Mesodermal cell (in vitro differentiated cells): Measurements from ENCODE around the gene HIP1.
A peak's percentile ranks its signal among the peaks of the same experiment; 100 is the strongest.

Experiments used
- H3K27ac ChIP-seq: 2 replicates; pipeline ENCODE4 v1.7.0; 2013; ENCODE audit warnings: mild to moderate bottlenecking, low read depth, low read length, moderate library complexity; ENCODE audit not compliant: severe bottlenecking
- H3K36me3 ChIP-seq: 2 replicates; pipeline ENCODE4 v1.7.1; 2013; ENCODE audit warnings: mild to moderate bottlenecking, low read length, moderate library complexity; ENCODE audit not compliant: control insufficient read depth, insufficient read depth
- H3K4me1 ChIP-seq: one replicate; pipeline ENCODE4 v1.7.1; 2013; ENCODE audit warnings: mild to moderate bottlenecking, low read length; ENCODE audit not compliant: insufficient read depth, control insufficient read depth, poor library complexity, severe bottlenecking
- H3K4me3 ChIP-seq: 2 replicates; pipeline ENCODE4 v1.7.0; 2013; ENCODE audit warnings: low read length, control low read depth, mild to moderate bottlenecking; ENCODE audit not compliant: insufficient read depth, poor library complexity, severe bottlenecking; ENCODE audit errors: extremely low read depth
- H3K9me3 ChIP-seq: 2 replicates; pipeline ENCODE4 v1.7.1; 2013; ENCODE audit warnings: mild to moderate bottlenecking, low read length, moderate library complexity; ENCODE audit not compliant: control insufficient read depth
- WGBS, 2 experiments: methylation state at CpG; one replicate each; pipeline ENCODE4 v1.1.5; 2013; ENCODE audit warnings: missing lambda C conversion rate in 2 of 2; ENCODE audit not compliant: insufficient coverage in 2 of 2; 5-methylcytosine and 5-hydroxymethylcytosine counted together

HIP1 gene

GRCh38 chr7:75650681-75651080, 88.1 kb downstream of the HIP1 start:
- Histone ChIP-seq H3K36me3 (no peaks in the 10 kb centered on the region), H3K9me3 (no peaks in the 10 kb centered on the region), H3K4me3 (no peak overlapping the region), H3K4me1 (peaks cover 7% of the 10 kb centered on the region), H3K27ac (peak overlapping the region; percentile 33)
- 75 to 80% methylated on average over 5 to 6 of the region's 9 CpGs for WGBS, 2 experiments

DNA sequence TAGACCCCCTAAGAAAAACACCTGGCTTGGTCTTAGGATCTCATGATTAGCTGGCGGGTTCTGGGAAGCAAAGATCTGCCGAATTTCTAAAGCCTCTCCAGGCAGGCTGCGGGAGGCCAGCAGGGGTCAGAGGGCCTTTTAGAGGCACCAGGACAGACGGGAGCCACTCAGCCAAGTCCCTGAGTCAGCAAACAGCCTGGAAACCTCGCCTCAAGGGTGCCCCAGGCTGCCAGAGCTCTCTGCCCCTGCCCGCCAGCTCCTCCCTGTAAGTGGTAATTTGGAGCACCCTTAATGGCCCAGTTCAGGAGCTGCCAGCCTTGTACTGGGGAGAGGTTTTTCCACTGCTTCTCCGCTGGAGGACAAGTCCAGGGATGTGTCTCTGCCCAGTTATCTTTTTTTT, 88.7 kb downstream of the HIP1 start:
- H3K4me3 ChIP-seq, result no peak overlapping the region
- peaks cover 7% of the 10 kb centered on the region for H3K4me1 ChIP-seq
- 49 to 54% methylated on average over 6 of the region's 7 CpGs for WGBS, 2 experiments
- peak overlapping the region; percentile 36 for H3K27ac ChIP-seq
- H3K36me3 ChIP-seq, result no peaks in the 10 kb centered on the region
- no peaks in the 10 kb centered on the region for H3K9me3 ChIP-seq

DNA sequence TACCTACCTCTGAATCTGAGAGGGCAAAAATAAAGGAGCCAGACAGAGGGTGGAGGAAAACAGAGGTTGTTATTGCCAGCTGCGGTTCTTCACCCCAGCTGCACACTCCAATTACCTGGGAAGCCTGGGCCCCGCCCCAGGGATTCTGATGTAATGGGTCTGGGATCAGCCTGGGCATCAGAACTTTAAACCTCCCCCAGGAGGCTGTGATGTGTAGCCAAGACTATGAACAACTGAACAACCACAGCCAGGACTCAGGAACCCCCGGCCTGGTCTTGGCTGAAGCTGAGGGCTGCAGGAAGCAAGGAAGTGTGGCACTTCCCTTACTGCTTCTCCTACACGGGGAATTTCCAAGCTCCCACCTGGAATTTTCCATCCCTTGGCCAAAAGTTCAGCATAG, 89.3 kb downstream of the HIP1 start:
- H3K4me3 ChIP-seq, result no peak overlapping the region
- H3K4me1 ChIP-seq, result peaks cover 7% of the 10 kb centered on the region
- H3K36me3 ChIP-seq, result no peaks in the 10 kb centered on the region
- 60 to 74% methylated on average over 2 to 3 of the region's 4 CpGs for WGBS, 2 experiments
- H3K27ac ChIP-seq, result no peak overlapping the region
- no peaks in the 10 kb centered on the region for H3K9me3 ChIP-seq

DNA sequence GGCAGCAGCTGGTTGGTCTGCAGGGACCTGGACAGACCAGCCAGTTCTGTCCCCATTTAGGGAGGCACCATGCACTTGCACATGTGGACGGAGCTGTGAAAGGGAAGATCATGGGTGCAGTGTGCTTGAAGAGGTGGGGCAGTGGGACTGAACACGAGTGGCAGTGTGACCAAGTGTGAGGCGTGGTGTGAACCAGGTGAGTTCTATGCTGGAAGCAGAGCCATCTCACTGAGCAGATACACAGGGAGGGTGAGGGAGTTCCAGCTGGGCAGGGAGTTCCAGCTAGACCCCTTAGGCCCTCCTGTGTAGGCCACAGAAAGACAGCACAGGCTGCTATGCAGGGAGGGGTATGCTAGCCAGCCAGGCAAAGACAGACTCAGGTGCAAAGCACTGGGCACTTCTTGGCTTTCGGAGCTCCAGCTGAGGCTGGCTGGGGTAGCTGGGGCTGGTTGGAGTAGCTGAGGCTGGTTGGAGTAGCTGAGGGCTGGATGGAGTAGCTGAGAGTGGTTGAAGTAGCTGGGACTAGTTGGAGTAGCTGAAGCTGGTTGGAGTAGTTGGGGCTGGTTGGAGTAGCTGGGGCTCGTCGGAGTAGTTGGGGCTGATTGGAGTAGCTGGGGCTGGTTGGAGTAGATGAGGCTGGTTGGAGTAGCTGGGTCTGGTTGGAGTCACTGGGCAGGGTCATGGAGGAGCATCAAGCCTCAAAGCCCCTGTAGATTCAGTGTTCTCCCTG, 90.9 kb downstream of the HIP1 start:
- H3K4me3 ChIP-seq, result no peak overlapping the region
- H3K27ac ChIP-seq, result no peak overlapping the region
- H3K36me3 ChIP-seq, result no peaks in the 10 kb centered on the region
- peaks cover 7% of the 10 kb centered on the region for H3K4me1 ChIP-seq
- no peaks in the 10 kb centered on the region for H3K9me3 ChIP-seq
- 94% methylated on average over 6 of the region's 6 CpGs for WGBS, 2 experiments

DNA sequence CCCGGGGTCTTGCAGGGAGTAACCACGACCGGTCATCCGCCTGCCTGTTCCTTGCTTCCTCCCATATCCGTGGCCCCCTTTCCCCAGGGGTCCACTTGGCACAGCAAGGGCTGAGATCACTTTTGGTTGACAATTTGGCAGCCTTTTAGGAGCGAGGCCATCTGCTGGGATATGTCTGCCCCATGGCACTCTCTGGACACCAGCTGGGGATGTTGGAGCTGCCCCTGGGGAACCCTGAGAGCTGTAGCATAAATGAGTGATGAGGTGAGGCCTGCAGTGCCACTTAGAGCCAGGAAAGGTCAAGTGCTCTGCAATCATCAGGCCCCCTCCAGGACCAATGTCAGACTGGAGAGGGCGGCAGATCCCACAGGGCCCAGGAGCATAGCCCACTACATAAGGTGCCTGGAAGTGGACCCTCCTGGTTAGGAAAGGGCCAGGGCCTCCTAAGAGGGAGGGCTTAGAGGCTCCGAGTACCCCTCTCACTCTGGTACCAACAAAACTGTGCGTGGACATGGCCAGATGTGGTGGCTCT, 92.1 kb downstream of the HIP1 start:
- peaks cover 7% of the 10 kb centered on the region for H3K4me1 ChIP-seq
- no peaks in the 10 kb centered on the region for H3K9me3 ChIP-seq
- H3K36me3 ChIP-seq, result no peaks in the 10 kb centered on the region
- WGBS, 2 experiments, result 88 to 98% methylated on average over 6 to 9 of the region's 9 CpGs
- no peak overlapping the region for H3K27ac ChIP-seq
- H3K4me3 ChIP-seq, result no peak overlapping the region

GRCh38 chr7:75645570-75645969, 93.2 kb downstream of the HIP1 start:
- no peak overlapping the region for H3K27ac ChIP-seq
- WGBS, 2 experiments, result 90% methylated on average over 2 of the region's 2 CpGs; no CpG with 5 or more reads in 1 of the 2 experiments
- H3K36me3 ChIP-seq, result no peaks in the 10 kb centered on the region
- H3K9me3 ChIP-seq, result no peaks in the 10 kb centered on the region
- H3K4me1 ChIP-seq, result peaks cover 4% of the 10 kb centered on the region
- no peak overlapping the region for H3K4me3 ChIP-seq

DNA sequence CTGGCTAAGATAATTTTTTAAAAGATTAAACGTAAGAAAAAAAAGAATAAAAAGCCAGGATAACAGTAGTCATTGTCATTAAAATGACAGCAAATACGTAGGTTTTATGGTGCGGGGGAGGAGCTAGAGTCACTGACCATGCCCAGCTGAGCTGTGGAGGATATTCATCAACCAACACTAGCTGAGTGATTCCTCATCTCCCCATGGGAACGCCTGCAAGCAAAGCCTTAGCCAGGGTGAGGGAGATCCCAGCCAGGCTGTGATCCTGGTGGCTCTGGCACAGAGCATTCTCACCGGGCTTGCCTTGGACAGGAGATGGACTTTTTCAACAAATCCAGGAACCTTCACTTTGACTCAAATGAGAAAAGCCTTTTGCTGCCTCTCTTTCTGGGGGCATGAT, 94.2 kb downstream of the HIP1 start:
- peaks cover 7% of the 10 kb centered on the region for H3K4me1 ChIP-seq
- no peaks in the 10 kb centered on the region for H3K9me3 ChIP-seq
- WGBS, 2 experiments, result 77 to 84% methylated on average over 2 to 5 of the region's 5 CpGs
- H3K36me3 ChIP-seq, result no peaks in the 10 kb centered on the region
- no peak overlapping the region for H3K27ac ChIP-seq
- H3K4me3 ChIP-seq, result no peak overlapping the region

DNA sequence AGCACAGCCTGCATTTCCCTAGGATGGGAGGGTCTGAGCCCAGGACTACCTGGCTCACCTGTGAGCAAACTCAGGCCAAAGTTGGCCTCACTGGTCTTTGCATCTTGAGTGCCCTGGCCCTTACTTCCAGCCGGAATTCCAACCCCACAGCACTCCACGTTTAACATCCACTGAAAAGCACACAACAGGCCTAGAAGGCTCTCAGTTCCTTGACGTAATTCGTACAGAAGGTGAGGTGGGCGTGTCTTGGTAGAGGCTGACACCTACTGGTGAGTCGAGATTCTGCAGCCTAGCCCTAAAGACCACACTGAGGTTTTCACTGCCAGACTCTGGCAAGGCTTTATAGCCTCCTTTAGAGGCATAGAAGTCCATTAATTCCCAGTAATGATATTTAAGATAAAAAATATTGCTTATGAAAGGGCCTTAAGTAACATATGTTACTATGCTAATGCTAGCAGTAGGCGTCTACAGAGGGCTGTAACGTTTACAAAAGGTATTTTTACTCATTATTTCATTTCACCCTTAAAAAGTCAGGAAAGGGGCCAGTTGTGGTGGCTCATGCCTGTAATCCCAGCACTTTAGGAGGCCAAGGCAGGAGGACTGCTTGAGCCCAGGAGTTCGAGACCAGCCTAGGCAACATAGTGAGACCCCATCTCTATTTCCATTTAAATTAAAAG, 95.8 kb downstream of the HIP1 start:
- WGBS, 2 experiments, result 15% methylated on average over 4 of the region's 9 CpGs; no CpG with 5 or more reads in 1 of the 2 experiments

GRCh38 chr7:75640201-75640600, 98.5 kb downstream of the HIP1 start:
- H3K4me3 ChIP-seq, result peak overlapping the region; percentile 1
- H3K4me1 ChIP-seq, result peaks cover 7% of the 10 kb centered on the region
- no peaks in the 10 kb centered on the region for H3K36me3 ChIP-seq
- WGBS, 2 experiments, result 60 to 64% methylated on average over 5 to 6 of the region's 8 CpGs
- peak overlapping the region; percentile 87 for H3K27ac ChIP-seq
- H3K9me3 ChIP-seq, result no peaks in the 10 kb centered on the region

More for the DNA sequence above, 95.8 kb downstream of the HIP1 start:
- H3K27ac ChIP-seq, result no peak overlapping the region
- no peaks in the 10 kb centered on the region for H3K36me3 ChIP-seq
- no peak overlapping the region for H3K4me3 ChIP-seq
- no peaks in the 10 kb centered on the region for H3K9me3 ChIP-seq
- H3K4me1 ChIP-seq, result peaks cover 7% of the 10 kb centered on the region

- WGBS, 2 experiments, result 2 to 5% methylated on average over 7 of the region's 7 CpGs
- peak overlapping the region; percentile 87 for H3K27ac ChIP-seq
- H3K4me1 ChIP-seq, result peaks cover 7% of the 10 kb centered on the region
- H3K36me3 ChIP-seq, result peaks cover under 1% of the 10 kb centered on the region
- H3K4me3 ChIP-seq, result peak overlapping the region; percentile 67
- no peaks in the 10 kb centered on the region for H3K9me3 ChIP-seq
Observed at GRCh38 chr7:75639886-75640190, 98.9 kb downstream of the HIP1 start.
